Measurements from ENCODE around the gene TJP1.

DNA sequence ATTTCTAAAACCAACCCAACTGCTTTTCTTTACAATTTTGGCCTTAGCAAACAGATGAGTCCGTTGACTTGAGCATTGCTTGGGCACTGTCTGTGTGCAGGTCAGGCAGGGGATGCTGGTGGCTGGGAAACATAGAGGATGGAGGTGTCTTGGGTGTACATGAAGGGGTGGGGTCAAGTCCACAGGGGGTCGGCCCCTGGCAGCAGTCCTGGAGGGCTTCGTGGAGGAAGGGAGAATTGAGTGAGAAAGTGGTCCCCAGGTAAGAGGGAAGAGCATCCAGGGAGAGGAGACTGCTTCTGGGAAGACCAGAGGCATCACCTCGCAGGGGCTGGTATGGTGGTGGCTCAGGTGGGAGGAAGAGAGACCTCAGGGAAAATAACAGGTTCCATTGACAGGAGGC, 144.8 kb downstream of the TJP1 start:
- TF ChIP-seq, protein P1, sequence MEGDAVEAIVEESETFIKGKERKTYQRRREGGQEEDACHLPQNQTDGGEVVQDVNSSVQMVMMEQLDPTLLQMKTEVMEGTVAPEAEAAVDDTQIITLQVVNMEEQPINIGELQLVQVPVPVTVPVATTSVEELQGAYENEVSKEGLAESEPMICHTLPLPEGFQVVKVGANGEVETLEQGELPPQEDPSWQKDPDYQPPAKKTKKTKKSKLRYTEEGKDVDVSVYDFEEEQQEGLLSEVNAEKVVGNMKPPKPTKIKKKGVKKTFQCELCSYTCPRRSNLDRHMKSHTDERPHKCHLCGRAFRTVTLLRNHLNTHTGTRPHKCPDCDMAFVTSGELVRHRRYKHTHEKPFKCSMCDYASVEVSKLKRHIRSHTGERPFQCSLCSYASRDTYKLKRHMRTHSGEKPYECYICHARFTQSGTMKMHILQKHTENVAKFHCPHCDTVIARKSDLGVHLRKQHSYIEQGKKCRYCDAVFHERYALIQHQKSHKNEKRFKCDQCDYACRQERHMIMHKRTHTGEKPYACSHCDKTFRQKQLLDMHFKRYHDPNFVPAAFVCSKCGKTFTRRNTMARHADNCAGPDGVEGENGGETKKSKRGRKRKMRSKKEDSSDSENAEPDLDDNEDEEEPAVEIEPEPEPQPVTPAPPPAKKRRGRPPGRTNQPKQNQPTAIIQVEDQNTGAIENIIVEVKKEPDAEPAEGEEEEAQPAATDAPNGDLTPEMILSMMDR (IDR thresholded peaks at IDR 0.05): no peak
- no peak for TF ChIP-seq POLR2A (IDR thresholded peaks at IDR 0.05)
